SU-DHL-6 (cell line): ENCODE data around the gene PPP1R13B.

Experiments
- EZH2phosphoT487 ChIP-seq: fragments of 200-600 bp; sonication (generic), shearing (Covaris generic); conservative IDR thresholded peaks from 2 replicates; pipeline ENCODE4 v1.6.1; 2018; ENCODE audit warnings: mild to moderate bottlenecking, antibody characterized with exemption, low read length, moderate library complexity, mixed read lengths
- TF ChIP-seq, protein P1 (sequence below): fragments of 200-600 bp; sonication (generic); IDR thresholded peaks from one replicate; pipeline ENCODE4 v1.5.1; 2017; ENCODE audit warnings: antibody characterized with exemption, mild to moderate bottlenecking, low read length, moderate library complexity; ENCODE audit not compliant: insufficient read depth, poor library complexity, severe bottlenecking

GRCh38 chr14:103762541-103762940 lies 84.8 kb downstream of the PPP1R13B start:
- TF ChIP-seq, protein P1, sequence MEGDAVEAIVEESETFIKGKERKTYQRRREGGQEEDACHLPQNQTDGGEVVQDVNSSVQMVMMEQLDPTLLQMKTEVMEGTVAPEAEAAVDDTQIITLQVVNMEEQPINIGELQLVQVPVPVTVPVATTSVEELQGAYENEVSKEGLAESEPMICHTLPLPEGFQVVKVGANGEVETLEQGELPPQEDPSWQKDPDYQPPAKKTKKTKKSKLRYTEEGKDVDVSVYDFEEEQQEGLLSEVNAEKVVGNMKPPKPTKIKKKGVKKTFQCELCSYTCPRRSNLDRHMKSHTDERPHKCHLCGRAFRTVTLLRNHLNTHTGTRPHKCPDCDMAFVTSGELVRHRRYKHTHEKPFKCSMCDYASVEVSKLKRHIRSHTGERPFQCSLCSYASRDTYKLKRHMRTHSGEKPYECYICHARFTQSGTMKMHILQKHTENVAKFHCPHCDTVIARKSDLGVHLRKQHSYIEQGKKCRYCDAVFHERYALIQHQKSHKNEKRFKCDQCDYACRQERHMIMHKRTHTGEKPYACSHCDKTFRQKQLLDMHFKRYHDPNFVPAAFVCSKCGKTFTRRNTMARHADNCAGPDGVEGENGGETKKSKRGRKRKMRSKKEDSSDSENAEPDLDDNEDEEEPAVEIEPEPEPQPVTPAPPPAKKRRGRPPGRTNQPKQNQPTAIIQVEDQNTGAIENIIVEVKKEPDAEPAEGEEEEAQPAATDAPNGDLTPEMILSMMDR: no peak
- TF ChIP-seq EZH2phosphoT487: no peak
